K562 (cell line): ENCODE results near the gene SRBD1. TPM values are rescaled to one million over a fixed set of nuclear protein-coding genes. Genes with fewer than 3 reads are reported as not detected.

ENCODE experiments used
- ATAC-seq: fragments of 200-7000 bp; cut with Tn5 transposase; 3 replicates; pipeline ENCODE4 v1.9.1; 2020; ENCODE audit warnings: moderate library complexity
- BruUV-seq: library from RNA; stranded (reverse); fragments of 400-500 nt; replicated peaks from 2 replicates; lab custom pipeline; 2021; lab: Mats Ljungman, UMichigan
- CTCF ChIA-PET: fragments of 300-600 bp; formaldehyde crosslinking; extraction: SDS; loops from one replicate; lab custom pipeline; 2021; ENCODE audit warnings: low intra/inter-chr PET ratio; lab: Yijun Ruan, JAX
- POLR2A ChIA-PET: fragments of 300-600, 350-650 bp; sonication (Branson Sonifier 250); formaldehyde crosslinking; extraction: SDS; loops from one replicate; lab custom pipeline; 2021; ENCODE audit warnings: antibody characterized with exemption, inconsistent platforms; lab: Yijun Ruan, JAX
- DNase-seq, 4 experiments: peaks; one replicate each; pipeline versions ENCODE4 v3.0.0 to v3.0.0-alpha.2; 2011 to 2018; ENCODE audit warnings: low spot score in 3 of 4, mixed read lengths in 3 of 4; ENCODE audit errors: extremely low read depth in 1 of 4
- FAIRE-seq: peaks from 2 replicates; lab custom pipeline; 2011; peaks lifted over from hg19 to GRCh38; lab: Jason Lieb, UNC
- H2AFZ ChIP-seq: 2 replicates; pipeline ENCODE4 v1.6.0; 2011; ENCODE audit warnings: low read depth, low read length, control low read depth, inconsistent platforms
- H3K27ac ChIP-seq: fragments of 200-600 bp; 3 replicates; pipeline ENCODE4 v1.8.0; 2011; ENCODE audit warnings: low read depth, mild to moderate bottlenecking, control low read depth, inconsistent platforms, low read length, moderate library complexity, mixed read lengths; ENCODE audit errors: extremely low read depth
- H3K27me3 ChIP-seq, 2 experiments: fragments of 300-600 bp in 1 of 2; 2 replicates in 1 of 2; 3 replicates in 1 of 2; pipeline versions ENCODE4 v1.6.0 to v1.8.0; 2011; ENCODE audit warnings: inconsistent platforms in 2 of 2, low read length in 2 of 2, mild to moderate bottlenecking in 1 of 2, mixed read lengths in 1 of 2, moderate library complexity in 1 of 2; ENCODE audit not compliant: control insufficient read depth in 2 of 2, insufficient read depth in 2 of 2
- H3K36me3 ChIP-seq: fragments of 300-600 bp; 3 replicates; pipeline ENCODE4 v1.8.0; 2011; ENCODE audit warnings: mild to moderate bottlenecking, low read length, inconsistent platforms; ENCODE audit not compliant: control insufficient read depth, insufficient read depth
- H3K4me1 ChIP-seq, 2 experiments: fragments of 200-600 bp in 1 of 2; replicated peaks in 1 of 2; 2 replicates in 1 of 2; 3 replicates in 1 of 2; pipeline versions ENCODE4 v1.5.1 to v1.8.0; 2011; ENCODE audit warnings: inconsistent platforms in 2 of 2, low read length in 2 of 2, mild to moderate bottlenecking in 1 of 2, mixed read lengths in 1 of 2, moderate library complexity in 1 of 2; ENCODE audit not compliant: control insufficient read depth in 2 of 2, insufficient read depth in 2 of 2
- H3K4me2 ChIP-seq: 2 replicates; pipeline ENCODE4 v1.6.1; 2011; ENCODE audit warnings: low read length, control low read depth, inconsistent platforms, mixed read lengths; ENCODE audit not compliant: insufficient read depth
- H3K4me3 ChIP-seq: fragments of 200-600 bp; sonication (generic), shearing (Covaris generic); 2 replicates; pipeline ENCODE4 v1.5.1; 2016; ENCODE audit warnings: control low read depth, inconsistent platforms
- H3K79me2 ChIP-seq: fragments of 200-600 bp; 3 replicates; pipeline ENCODE4 v1.8.0; 2011; ENCODE audit warnings: low read length, inconsistent platforms; ENCODE audit not compliant: control insufficient read depth, insufficient read depth
- H3K9ac ChIP-seq, 2 experiments: 2 replicates each; pipeline versions ENCODE4 v1.6.0 to v1.6.1; 2011; ENCODE audit warnings: low read depth in 2 of 2, low read length in 2 of 2, control low read depth in 1 of 2, inconsistent platforms in 1 of 2, mild to moderate bottlenecking in 1 of 2, mixed read lengths in 1 of 2; ENCODE audit not compliant: insufficient read depth in 1 of 2
- H3K9me1 ChIP-seq: one replicate; pipeline ENCODE4 v1.6.0; 2011; ENCODE audit warnings: inconsistent platforms, mild to moderate bottlenecking, low read length, moderate library complexity; ENCODE audit not compliant: control insufficient read depth, insufficient read depth
- H3K9me3 ChIP-seq: replicated peaks from 2 replicates; pipeline ENCODE4 v1.5.1; 2011; ENCODE audit warnings: low read depth, low read length, inconsistent platforms; ENCODE audit not compliant: control insufficient read depth, insufficient read depth
- H4K20me1 ChIP-seq: replicated peaks from 2 replicates; pipeline ENCODE4 v1.6.1; 2011; ENCODE audit warnings: low read length, inconsistent platforms, mixed read lengths; ENCODE audit not compliant: control insufficient read depth, insufficient read depth
- CHCHD3 ChIP-seq: fragments of 250-450 bp; sonication (Bioruptor Pico); IDR thresholded peaks from 2 replicates; pipeline ENCODE4 v2.1.2; 2022; ENCODE audit warnings: mild to moderate bottlenecking
- CHD1 ChIP-seq: fragments of 200-600 bp; sonication (generic); IDR thresholded peaks from one replicate; pipeline ENCODE4 v1.6.1; 2012; ENCODE audit warnings: mild to moderate bottlenecking, moderate library complexity, low read length, inconsistent platforms
- EWSR1 ChIP-seq: fragments of 450-650 bp; IDR thresholded peaks from 2 replicates; pipeline ENCODE4 v1.6.1; 2018; ENCODE audit warnings: borderline replicate concordance, mild to moderate bottlenecking, low read depth, moderate library complexity; ENCODE audit not compliant: partially characterized antibody
- FIP1L1 ChIP-seq: fragments of 200-400 bp; formaldehyde crosslinking; IDR thresholded peaks from 2 replicates; pipeline ENCODE4 v1.6.1; 2018; ENCODE audit warnings: mild to moderate bottlenecking, low read depth, low read length; ENCODE audit not compliant: poor library complexity, severe bottlenecking
- HDAC6 ChIP-seq: IDR thresholded peaks from 2 replicates; pipeline ENCODE4 v1.6.1; 2012; ENCODE audit warnings: low read depth, mild to moderate bottlenecking, control low read depth, inconsistent platforms, low read length, moderate library complexity
- KLF1 ChIP-seq: fragments of 450-650 bp; IDR thresholded peaks from 2 replicates; pipeline ENCODE4 v1.6.1; 2016; ENCODE audit warnings: missing genetic modification characterization, missing compliant biosample characterization
- NFE2 ChIP-seq: IDR thresholded peaks from 2 replicates; pipeline ENCODE4 v1.6.1; 2014; ENCODE audit warnings: antibody characterized with exemption, low read depth
- PRDM10 ChIP-seq: fragments of 450-650 bp; IDR thresholded peaks from 2 replicates; pipeline ENCODE4 v1.6.1; 2018; ENCODE audit not compliant: partially characterized antibody
- RFX1 ChIP-seq: fragments of 450-650 bp; IDR thresholded peaks from 2 replicates; pipeline ENCODE4 v1.6.1; 2016; ENCODE audit warnings: mild to moderate bottlenecking, moderate library complexity
- SFPQ ChIP-seq: fragments of 200-400 bp; formaldehyde crosslinking; IDR thresholded peaks from 2 replicates; pipeline ENCODE4 v1.6.1; 2017; ENCODE audit warnings: mild to moderate bottlenecking, low read depth, low read length, moderate library complexity
- SNRNP70 ChIP-seq: fragments of 200-400 bp; formaldehyde crosslinking; optimal IDR thresholded peaks from 2 replicates; pipeline ENCODE3; 2017; ENCODE audit warnings: low read depth, low read length
- TAF1 ChIP-seq: IDR thresholded peaks from 2 replicates; pipeline ENCODE4 v1.6.1; 2011; ENCODE audit warnings: mild to moderate bottlenecking, low read length, moderate library complexity; ENCODE audit not compliant: insufficient read depth, control insufficient read depth, severe bottlenecking; ENCODE audit errors: extremely low read depth
- ZEB2 ChIP-seq: fragments of 450-650 bp; IDR thresholded peaks from 2 replicates; pipeline ENCODE4 v1.6.1; 2016
- WGBS: fragments of 100-300 bp; shearing (Covaris generic); methylation state at CpG from one replicate; pipeline ENCODE4 v1.1.6; 2016; ENCODE audit warnings: low coverage, mixed read lengths; ENCODE audit not compliant: insufficient coverage; ENCODE audit errors: missing lambda C conversion rate; 5-methylcytosine and 5-hydroxymethylcytosine counted together
- in situ Hi-C: fragments of 300-500 bp; cut with MboI; formaldehyde crosslinking; loops from 4 replicates; pipeline ENCODE4 v1.15.0; 2018; ENCODE audit warnings: inconsistent platforms, mixed read lengths
- intact Hi-C: fragments of 100-400 bp; cut with micrococcal nuclease; formaldehyde crosslinking; loops from 2 replicates; pipeline ENCODE4 v1.14.2; 2022
- polyA plus RNA-seq, 8 experiments: library from polyadenylated mRNA; depleted of rRNA in 4 of 8; stranded (reverse) in 5 of 8; unstranded in 3 of 8; fragments of >200 nt; fragmentation: Nextera tagmentation in 2 of 8; fragmentation: Illumina TruSeq in 1 of 8; extraction: Ambion mirVana in 2 of 8; extraction: Trizol in 1 of 8; gene quantifications; 2 replicates each; pipeline versions ENCODE4 v1.2.1 to v1.2.3, GENCODE V29; 2011 to 2014; ENCODE audit warnings: inconsistent platforms in 1 of 8, missing spikeins in 1 of 8
- total RNA-seq, 7 experiments: library from RNA; depleted of rRNA in 6 of 7; stranded (reverse); fragments of >200 nt in 6 of 7; fragmentation: Illumina TruSeq in 2 of 7; extraction: Trizol in 2 of 7; gene quantifications; 2 replicates each; pipeline versions ENCODE4 v1.2.1 to v1.2.3, GENCODE V29; 2011 to 2021; ENCODE audit warnings: low replicate concordance in 1 of 7
- TF ChIP-seq, protein P1 (sequence below): sonication (generic); formaldehyde crosslinking; IDR thresholded peaks from 2 replicates; pipeline ENCODE4 v1.8.1; 2023; ENCODE audit warnings: mild to moderate bottlenecking, missing genetic modification reagents
- TF ChIP-seq, protein P2 (sequence below): fragments of 450-650 bp; conservative IDR thresholded peaks from 2 replicates; pipeline ENCODE4 v1.6.1; 2016; ENCODE audit warnings: missing genetic modification characterization, low read depth, mild to moderate bottlenecking, missing compliant biosample characterization, moderate library complexity

Gene SRBD1
- total and polyA plus RNA-seq, 9 of the 15 experiments (the other 6 are each of a cell fraction or from before 2014, with no cell fraction given): 6.9 to 23.2 (median 14.7) TPM

DNA sequence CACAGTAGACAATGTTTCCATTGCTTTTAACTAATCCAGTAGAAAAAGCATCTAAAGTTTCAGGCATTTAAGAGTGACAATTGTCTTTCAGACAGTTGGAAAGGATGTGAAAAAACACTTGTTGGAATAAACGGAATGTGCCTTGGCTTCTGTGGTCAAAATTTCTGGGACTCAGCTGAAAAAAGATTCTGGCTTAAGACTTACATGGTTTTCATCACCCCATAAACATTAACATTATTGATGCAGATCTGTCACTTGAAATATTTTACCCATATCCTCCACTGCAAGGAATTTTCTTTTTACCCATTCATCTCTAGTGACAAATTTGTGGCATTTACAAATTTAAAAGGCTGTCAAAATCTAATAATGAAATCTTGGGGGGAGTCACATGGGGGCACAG is 166.0 kb downstream of the SRBD1 start:
- 82% methylated on average over 1 of the region's 1 CpG for WGBS
- FAIRE-seq: no peak
- POLR2A ChIA-PET: no interaction called here
- TF ChIP-seq SNRNP70 (no peak), RFX1 (no peak), PRDM10 (no peak), HDAC6 (no peak), KLF1 (tag) (no peak), FIP1L1 (no peak), TAF1 (no peak), SFPQ (no peak), CHD1 (no peak), NFE2 (no peak), ZEB2 (no peak), EWSR1 (no peak), CHCHD3 (CRISPR knock-in tag) (no peak)
- TF ChIP-seq, protein P1, sequence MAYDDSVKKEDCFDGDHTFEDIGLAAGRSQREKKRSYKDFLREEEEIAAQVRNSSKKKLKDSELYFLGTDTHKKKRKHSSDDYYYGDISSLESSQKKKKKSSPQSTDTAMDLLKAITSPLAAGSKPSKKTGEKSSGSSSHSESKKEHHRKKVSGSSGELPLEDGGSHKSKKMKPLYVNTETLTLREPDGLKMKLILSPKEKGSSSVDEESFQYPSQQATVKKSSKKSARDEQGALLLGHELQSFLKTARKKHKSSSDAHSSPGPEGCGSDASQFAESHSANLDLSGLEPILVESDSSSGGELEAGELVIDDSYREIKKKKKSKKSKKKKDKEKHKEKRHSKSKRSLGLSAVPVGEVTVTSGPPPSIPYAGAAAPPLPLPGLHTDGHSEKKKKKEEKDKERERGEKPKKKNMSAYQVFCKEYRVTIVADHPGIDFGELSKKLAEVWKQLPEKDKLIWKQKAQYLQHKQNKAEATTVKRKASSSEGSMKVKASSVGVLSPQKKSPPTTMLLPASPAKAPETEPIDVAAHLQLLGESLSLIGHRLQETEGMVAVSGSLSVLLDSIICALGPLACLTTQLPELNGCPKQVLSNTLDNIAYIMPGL: no peak
- TF ChIP-seq, protein P2, sequence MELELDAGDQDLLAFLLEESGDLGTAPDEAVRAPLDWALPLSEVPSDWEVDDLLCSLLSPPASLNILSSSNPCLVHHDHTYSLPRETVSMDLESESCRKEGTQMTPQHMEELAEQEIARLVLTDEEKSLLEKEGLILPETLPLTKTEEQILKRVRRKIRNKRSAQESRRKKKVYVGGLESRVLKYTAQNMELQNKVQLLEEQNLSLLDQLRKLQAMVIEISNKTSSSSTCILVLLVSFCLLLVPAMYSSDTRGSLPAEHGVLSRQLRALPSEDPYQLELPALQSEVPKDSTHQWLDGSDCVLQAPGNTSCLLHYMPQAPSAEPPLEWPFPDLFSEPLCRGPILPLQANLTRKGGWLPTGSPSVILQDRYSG (tag): no peak

More for the DNA sequence above, 166.0 kb downstream of the SRBD1 start:
- intact Hi-C loops: no loop called here
- H3K36me3 ChIP-seq: no peaks in the 10 kb centered on the region
- H3K4me2 ChIP-seq: no peak overlapping the region
- no peak for ATAC-seq
- no peaks in the 10 kb centered on the region for H3K79me2 ChIP-seq
- no peaks in the 10 kb centered on the region for H3K9me1 ChIP-seq
- H3K4me3 ChIP-seq: no peak overlapping the region
- H2AFZ ChIP-seq: no peak overlapping the region
- no peaks in the 10 kb centered on the region for H3K4me1 ChIP-seq
- CTCF ChIA-PET: no interaction called here
- H3K27me3 ChIP-seq: no peaks in the 10 kb centered on the region
- H3K9ac ChIP-seq: no peak overlapping the region
- H3K9me3 ChIP-seq: no peaks in the 10 kb centered on the region
- no peak for DNase-seq
- in situ Hi-C loops: no loop called here
- no peaks in the 10 kb centered on the region for H4K20me1 ChIP-seq
- no peak overlapping the region for H3K27ac ChIP-seq
- no TSS peak for BruUV-seq
